ENCODE data around the gene PEMT. TPM values are rescaled to one million over a fixed set of nuclear protein-coding genes. Genes with fewer than 3 reads are reported as not detected.

PEMT gene
- total RNA-seq, 1 donor from 2014 or later: 41.9 TPM

GRCh38 chr17:17599965-17600364, 8.5 kb upstream of the PEMT start:
- no peak overlapping the region for H3K27ac Mint-ChIP-seq
- no peaks in the 10 kb centered on the region for H3K27me3 Mint-ChIP-seq (ENCODE audit: low read depth)
- H3K4me1 Mint-ChIP-seq: peaks cover 3% of the 10 kb centered on the region
- TF ChIP-seq CTCF (IDR thresholded peaks at IDR 0.05; ENCODE audit: unreplicated experiment): no peak
- H3K4me3 Mint-ChIP-seq: no peak overlapping the region
- DNase-seq (ENCODE audit: low spot score in 2 of 2, unreplicated experiment in 2 of 2): no peak
- peaks cover 1% of the 10 kb centered on the region for H3K36me3 Mint-ChIP-seq
- no peaks in the 10 kb centered on the region for H3K9me3 Mint-ChIP-seq

GRCh38 chr17:17598003-17598402, 6.5 kb upstream of the PEMT start:
- DNase-seq (ENCODE audit: low spot score in 2 of 2, unreplicated experiment in 2 of 2): no peak
- Mint-ChIP-seq H3K9me3 (no peaks in the 10 kb centered on the region), H3K27me3 (ENCODE audit: low read depth) (no peaks in the 10 kb centered on the region), H3K27ac (no peak overlapping the region), H3K4me1 (no peaks in the 10 kb centered on the region), H3K36me3 (peaks cover 1% of the 10 kb centered on the region), H3K4me3 (no peak overlapping the region)
- no peak for TF ChIP-seq CTCF (IDR thresholded peaks at IDR 0.05; ENCODE audit: unreplicated experiment)

- Mint-ChIP-seq H3K27ac (peak overlapping the region; percentile 2), H3K36me3 (no peaks in the 10 kb centered on the region), H3K4me3 (no peak overlapping the region), H3K9me3 (no peaks in the 10 kb centered on the region), H3K4me1 (peaks cover 7% of the 10 kb centered on the region), H3K27me3 (ENCODE audit: low read depth) (no peaks in the 10 kb centered on the region)
- no peak for DNase-seq (ENCODE audit: low spot score in 2 of 2, unreplicated experiment in 2 of 2)
- TF ChIP-seq CTCF (IDR thresholded peaks at IDR 0.05; ENCODE audit: unreplicated experiment): no peak
Observed at GRCh38 chr17:17595755-17596154, 4.2 kb upstream of the PEMT start.

GRCh38 chr17:17593222-17593620, 1.7 kb upstream of the PEMT start:
- Mint-ChIP-seq H3K27me3 (ENCODE audit: low read depth) (no peaks in the 10 kb centered on the region), H3K27ac (peak overlapping the region; percentile 92), H3K36me3 (no peaks in the 10 kb centered on the region), H3K4me1 (peaks cover 18% of the 10 kb centered on the region), H3K4me3 (peak overlapping the region; percentile 88), H3K9me3 (no peaks in the 10 kb centered on the region)
- TF ChIP-seq CTCF (IDR thresholded peaks at IDR 0.05; ENCODE audit: unreplicated experiment): no peak
- DNase-seq (ENCODE audit: low spot score in 2 of 2, unreplicated experiment in 2 of 2): no peak

GRCh38 chr17:17590883-17591354, 589 bp downstream of the PEMT start:
- H3K4me3 Mint-ChIP-seq: peak overlapping the region; percentile 88
- peak overlapping the region; percentile 92 for H3K27ac Mint-ChIP-seq
- peaks cover 22% of the 10 kb centered on the region for H3K4me1 Mint-ChIP-seq
- peaks cover 7% of the 10 kb centered on the region for H3K36me3 Mint-ChIP-seq
- H3K9me3 Mint-ChIP-seq: peaks cover 7% of the 10 kb centered on the region
- H3K27me3 Mint-ChIP-seq (ENCODE audit: low read depth): no peaks in the 10 kb centered on the region
- no peak for DNase-seq (ENCODE audit: low spot score in 2 of 2, unreplicated experiment in 2 of 2)
- no peak for TF ChIP-seq CTCF (IDR thresholded peaks at IDR 0.05; ENCODE audit: unreplicated experiment)

All from mesothelial cell of epicardium (in vitro differentiated cells).